Keratinocyte (primary cell): ENCODE results near the gene TMEM87B. TPM values are rescaled to one million over a fixed set of nuclear protein-coding genes. Genes with fewer than 3 reads are reported as not detected.

Experiments
- DNase-seq: peaks from one replicate; pipeline ENCODE4 v3.0.0-alpha.2; 2011; ENCODE audit warnings: low read depth, missing footprints, low spot score
- FAIRE-seq: peaks from 2 replicates; lab custom pipeline; 2011; peaks lifted over from hg19 to GRCh38; lab: Jason Lieb, UNC
- H2AFZ ChIP-seq: 2 replicates; pipeline ENCODE4 v1.6.0; 2012; ENCODE audit warnings: low read length, control low read depth, inconsistent platforms; ENCODE audit not compliant: control insufficient read depth
- H3K27ac ChIP-seq: 2 replicates; pipeline ENCODE4 v1.5.1; 2011; ENCODE audit warnings: low read length; ENCODE audit not compliant: control insufficient read depth, insufficient read depth
- H3K27me3 ChIP-seq: 3 replicates; pipeline ENCODE4 v1.6.0; 2011; ENCODE audit warnings: low read length; ENCODE audit not compliant: control insufficient read depth, insufficient read depth; ENCODE audit errors: extremely low read depth
- H3K36me3 ChIP-seq, 2 experiments: 2 replicates in 1 of 2; 3 replicates in 1 of 2; pipeline ENCODE4 v1.5.1; 2011; ENCODE audit warnings: low read length in 2 of 2, mild to moderate bottlenecking in 1 of 2; ENCODE audit not compliant: control insufficient read depth in 2 of 2, insufficient read depth in 2 of 2; ENCODE audit errors: extremely low read depth in 1 of 2
- H3K4me1 ChIP-seq: 3 replicates; pipeline ENCODE4 v1.5.1; 2011; ENCODE audit warnings: low read length; ENCODE audit not compliant: control insufficient read depth, insufficient read depth; ENCODE audit errors: extremely low read depth
- H3K4me2 ChIP-seq: 3 replicates; pipeline ENCODE4 v1.6.0; 2011; ENCODE audit warnings: low read depth, low read length; ENCODE audit not compliant: control insufficient read depth, insufficient read depth; ENCODE audit errors: extremely low read depth
- H3K4me3 ChIP-seq, 3 experiments: fragments of 200-600 bp in 1 of 3; sonication (generic) in 1 of 3; 2 replicates in 2 of 3; 3 replicates in 1 of 3; pipeline ENCODE4 v1.5.1; 2011 to 2016; ENCODE audit warnings: low read length in 3 of 3, mild to moderate bottlenecking in 3 of 3, control low read depth in 2 of 3, inconsistent platforms in 1 of 3, low read depth in 1 of 3, mixed read lengths in 1 of 3, mixed run types in 1 of 3, moderate library complexity in 1 of 3; ENCODE audit not compliant: control insufficient read depth in 2 of 3, insufficient read depth in 2 of 3; ENCODE audit errors: extremely low read depth in 1 of 3
- H3K79me2 ChIP-seq: 2 replicates; pipeline ENCODE4 v1.6.0; 2012; ENCODE audit warnings: low read length; ENCODE audit not compliant: control insufficient read depth, insufficient read depth
- H3K9ac ChIP-seq: 3 replicates; pipeline ENCODE4 v1.6.0; 2011; ENCODE audit warnings: low read length; ENCODE audit not compliant: control insufficient read depth, insufficient read depth; ENCODE audit errors: extremely low read depth
- H3K9me1 ChIP-seq: 3 replicates; pipeline ENCODE4 v1.6.0; 2011; ENCODE audit warnings: low read length; ENCODE audit not compliant: control insufficient read depth, insufficient read depth; ENCODE audit errors: extremely low read depth
- H3K9me3 ChIP-seq: 2 replicates; pipeline ENCODE4 v1.5.1; 2012; ENCODE audit warnings: low read depth, low read length; ENCODE audit not compliant: control insufficient read depth
- H4K20me1 ChIP-seq: 3 replicates; pipeline ENCODE4 v1.6.0; 2011; ENCODE audit warnings: low read length; ENCODE audit not compliant: control insufficient read depth, insufficient read depth; ENCODE audit errors: extremely low read depth
- CTCF ChIP-seq, 3 experiments: IDR thresholded peaks in 1 of 3; conservative IDR thresholded peaks in 1 of 3; optimal IDR thresholded peaks in 1 of 3; 2 replicates in 2 of 3; 3 replicates in 1 of 3; pipeline versions ENCODE3 to v1.5.1; 2011; ENCODE audit warnings: low read length in 3 of 3, mild to moderate bottlenecking in 3 of 3, moderate library complexity in 2 of 3, control low read depth in 1 of 3, inconsistent platforms in 1 of 3; ENCODE audit not compliant: insufficient read depth in 2 of 3; ENCODE audit errors: extremely low read depth in 1 of 3
- EZH2 ChIP-seq: IDR thresholded peaks from one replicate; pipeline ENCODE4 v1.6.1; 2012; ENCODE audit warnings: inconsistent platforms, mild to moderate bottlenecking, low read length, moderate library complexity
- dilution Hi-C: fragments of 300-500 bp; cut with MboI; formaldehyde crosslinking; loops from one replicate; pipeline ENCODE4 v1.7.0; 2020; ENCODE audit warnings: low sequenced_read_pairs; ENCODE audit not compliant: extremely low pct_ligation_motif_present
- polyA plus RNA-seq, 5 experiments: library from polyadenylated mRNA; depleted of rRNA in 3 of 5; stranded (reverse) in 3 of 5; stranded (forward) in 1 of 5; unstranded in 1 of 5; fragments of >200 nt; gene quantifications; 1 replicate in 1 of 5; 2 replicates in 3 of 5; 3 replicates in 1 of 5; pipeline versions ENCODE4 v1.2.1 to v1.2.3, GENCODE V29; 2011 to 2012; ENCODE audit warnings: missing spikeins in 2 of 5, low read depth in 1 of 5, low replicate concordance in 1 of 5

TMEM87B gene
- polyA plus RNA-seq, 1 donor (not counting 4 experiments of a cell fraction or from before 2014, with no cell fraction given) = 37.3 TPM

DNA sequence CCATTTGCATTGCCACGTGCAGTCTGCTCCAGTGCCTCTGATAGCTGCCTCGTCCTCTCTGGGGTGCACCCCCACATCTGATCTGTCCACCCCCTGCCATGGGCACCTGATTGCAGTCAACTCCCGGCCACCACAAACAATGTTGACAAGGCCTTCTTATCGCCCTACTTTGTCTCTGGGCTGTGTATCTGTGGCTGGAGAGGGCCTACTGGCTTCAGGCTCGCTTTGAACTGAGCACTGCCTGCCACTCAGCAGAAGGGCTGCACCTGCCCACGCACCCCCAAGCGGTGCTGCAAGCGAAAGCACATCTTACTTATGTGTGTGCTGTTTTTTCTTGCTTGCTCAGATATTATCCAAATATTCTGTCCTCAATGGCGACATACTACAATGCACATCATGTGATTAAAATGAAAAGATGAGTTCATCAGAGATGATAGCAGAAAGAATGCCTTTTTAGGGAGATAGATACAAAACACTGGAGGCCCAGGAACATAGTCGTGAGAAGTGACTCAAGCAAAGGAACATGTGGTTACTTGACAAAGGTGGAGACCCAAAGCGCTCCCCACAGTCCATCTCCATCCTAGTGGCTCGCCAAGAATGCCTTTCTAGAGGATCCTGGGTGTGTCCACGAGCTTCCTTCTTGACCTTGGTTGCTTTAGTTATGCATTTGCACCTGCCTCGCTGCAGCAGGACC, 111.9 kb downstream of the TMEM87B start:
- DNase-seq (no peak), FAIRE-seq (no peak)
- H3K36me3 ChIP-seq = no peaks in the 10 kb centered on the region
- no peaks in the 10 kb centered on the region for H3K9me3 ChIP-seq
- no peak overlapping the region for H3K27ac ChIP-seq
- no peak for TF ChIP-seq EZH2
- TF ChIP-seq CTCF (optimal IDR thresholded peaks at IDR 0.05 in 1 of 3, IDR thresholded peaks at IDR 0.05 in 1 of 3, conservative IDR thresholded peaks at IDR 0.05 in 1 of 3; ENCODE audit: extremely low read depth in 1 of 3, insufficient read depth in 2 of 3, low read length in 3 of 3) = no peak
- no peak overlapping the region for H3K9ac ChIP-seq
- dilution Hi-C loops = no loop called here
- no peak overlapping the region for H2AFZ ChIP-seq
- no peaks in the 10 kb centered on the region for H3K9me1 ChIP-seq
- no peak overlapping the region for H3K4me3 ChIP-seq
- H4K20me1 ChIP-seq = no peaks in the 10 kb centered on the region
- no peaks in the 10 kb centered on the region for H3K79me2 ChIP-seq
- H3K4me1 ChIP-seq = no peaks in the 10 kb centered on the region
- H3K27me3 ChIP-seq = no peaks in the 10 kb centered on the region
- H3K4me2 ChIP-seq = no peak overlapping the region

- H3K9me1 ChIP-seq = no peaks in the 10 kb centered on the region
- H3K36me3 ChIP-seq = no peaks in the 10 kb centered on the region
- H2AFZ ChIP-seq = no peak overlapping the region
- no peaks in the 10 kb centered on the region for H3K79me2 ChIP-seq
- no peak for DNase-seq
- no peak overlapping the region for H3K27ac ChIP-seq
- H3K4me2 ChIP-seq = no peak overlapping the region
- H3K9ac ChIP-seq = no peak overlapping the region
- no peaks in the 10 kb centered on the region for H3K4me1 ChIP-seq
- no peaks in the 10 kb centered on the region for H3K9me3 ChIP-seq
- dilution Hi-C loops = no loop called here
- no peaks in the 10 kb centered on the region for H4K20me1 ChIP-seq
- TF ChIP-seq CTCF (optimal IDR thresholded peaks at IDR 0.05 in 1 of 3, IDR thresholded peaks at IDR 0.05 in 1 of 3, conservative IDR thresholded peaks at IDR 0.05 in 1 of 3; ENCODE audit: extremely low read depth in 1 of 3, insufficient read depth in 2 of 3, low read length in 3 of 3) (no peak), EZH2 (no peak)
- H3K27me3 ChIP-seq = no peaks in the 10 kb centered on the region
- no peak overlapping the region for H3K4me3 ChIP-seq
- FAIRE-seq = no peak
Observed at GRCh38 chr2:112168422-112169124, 113.5 kb downstream of the TMEM87B start.

Other genes with a start within 250 kb of the TMEM87B start
- gene ANAPC1, start 171.1 kb upstream of the TMEM87B start, polyA plus RNA-seq = 31.5 to 36.5 TPM (median 34.4 TPM) in 3 replicates
- 0.10 to 0.32 TPM (median 0.14 TPM) in 3 replicates for gene MERTK, start 156.7 kb upstream of the TMEM87B start, polyA plus RNA-seq
- 0.12 TPM in 1 of 3 replicates, not detected in the others for gene FBLN7, start 83.1 kb downstream of the TMEM87B start, polyA plus RNA-seq
- gene ZC3H8, start 199.8 kb downstream of the TMEM87B start, polyA plus RNA-seq = 7.1 to 11.4 TPM (median 7.5 TPM) in 3 replicates
- 0.51 to 1.0 TPM (median 0.75 TPM) in 3 replicates for gene ZC3H6, start 220.3 kb downstream of the TMEM87B start, polyA plus RNA-seq